H9 (cell line): Measurements from ENCODE around the gene MGME1. TPM values are rescaled to one million over a fixed set of nuclear protein-coding genes. Genes with fewer than 3 reads are reported as not detected.

ENCODE experiments used
- DNase-seq: peaks from one replicate; pipeline ENCODE4 v3.0.0-alpha.2; 2017
- H2AFZ ChIP-seq: one replicate; pipeline ENCODE4 v1.6.1; 2013; ENCODE audit warnings: mild to moderate bottlenecking, low read length, control low read depth, moderate library complexity
- H2AK5ac ChIP-seq: 2 replicates; pipeline ENCODE4 v1.6.1; 2013; ENCODE audit warnings: low read length, control low read depth, mixed read lengths; ENCODE audit not compliant: insufficient read length
- H2BK120ac ChIP-seq: one replicate; pipeline ENCODE4 v1.6.1; 2013; ENCODE audit warnings: low read depth, mild to moderate bottlenecking, low read length, control low read depth, inconsistent platforms; ENCODE audit not compliant: poor library complexity, severe bottlenecking
- H2BK12ac ChIP-seq: 2 replicates; pipeline ENCODE4 v1.6.1; 2013; ENCODE audit warnings: low read length, control low read depth, mixed read lengths, low read depth; ENCODE audit not compliant: insufficient read length
- H2BK15ac ChIP-seq: 2 replicates; pipeline ENCODE4 v1.6.1; 2013; ENCODE audit warnings: low read depth, low read length, control low read depth
- H2BK20ac ChIP-seq: one replicate; pipeline ENCODE4 v1.6.1; 2013; ENCODE audit warnings: low read depth, mild to moderate bottlenecking, low read length, control low read depth, inconsistent platforms; ENCODE audit not compliant: poor library complexity, severe bottlenecking
- H2BK5ac ChIP-seq: 2 replicates; pipeline ENCODE4 v1.6.1; 2013; ENCODE audit warnings: low read length, control low read depth, mixed read lengths; ENCODE audit not compliant: insufficient read length
- H3K14ac ChIP-seq: 2 replicates; pipeline ENCODE4 v1.6.1; 2013; ENCODE audit warnings: low read length, control low read depth; ENCODE audit not compliant: insufficient read depth
- H3K18ac ChIP-seq: 2 replicates; pipeline ENCODE4 v1.6.1; 2013; ENCODE audit warnings: low read depth, mild to moderate bottlenecking, mixed read lengths, low read length, control low read depth; ENCODE audit not compliant: insufficient read length
- H3K23ac ChIP-seq: 2 replicates; pipeline ENCODE4 v1.6.1; 2013; ENCODE audit warnings: low read length, control low read depth, mixed read lengths, low read depth; ENCODE audit not compliant: insufficient read length
- H3K23me2 ChIP-seq: 2 replicates; pipeline ENCODE4 v1.6.1; 2013; ENCODE audit warnings: low read depth, mild to moderate bottlenecking, mixed read lengths, low read length, control low read depth; ENCODE audit not compliant: insufficient read length, poor library complexity, severe bottlenecking
- H3K27ac ChIP-seq: 2 replicates; pipeline ENCODE4 v1.5.1; 2013; ENCODE audit warnings: low read length, control low read depth, mixed read lengths, low read depth; ENCODE audit not compliant: insufficient read length
- H3K27me3 ChIP-seq: 2 replicates; pipeline ENCODE4 v1.6.1; 2013; ENCODE audit warnings: low read length, control low read depth, inconsistent platforms; ENCODE audit not compliant: insufficient read depth
- H3K4ac ChIP-seq: 2 replicates; pipeline ENCODE4 v1.6.1; 2013; ENCODE audit warnings: low read depth, mild to moderate bottlenecking, control low read depth, inconsistent platforms, low read length, moderate library complexity
- H3K4me1 ChIP-seq: 2 replicates; pipeline ENCODE4 v1.6.1; 2013; ENCODE audit warnings: low read length, control low read depth, inconsistent platforms; ENCODE audit not compliant: insufficient read depth
- H3K4me2 ChIP-seq: 2 replicates; pipeline ENCODE4 v1.6.1; 2013; ENCODE audit warnings: low read length, control low read depth, mixed read lengths; ENCODE audit not compliant: insufficient read length, insufficient read depth
- H3K56ac ChIP-seq: 2 replicates; pipeline ENCODE4 v1.6.1; 2013; ENCODE audit warnings: low read depth, mild to moderate bottlenecking, mixed read lengths, low read length, control low read depth; ENCODE audit not compliant: insufficient read length
- H3K79me1 ChIP-seq: 2 replicates; pipeline ENCODE4 v1.6.1; 2013; ENCODE audit warnings: low read depth, mild to moderate bottlenecking, moderate library complexity, low read length, control low read depth, inconsistent platforms; ENCODE audit not compliant: insufficient read depth, poor library complexity, severe bottlenecking
- H3K79me2 ChIP-seq: 2 replicates; pipeline ENCODE4 v1.6.1; 2013; ENCODE audit warnings: low read length, control low read depth, inconsistent platforms; ENCODE audit not compliant: insufficient read depth
- H3K9ac ChIP-seq: 2 replicates; pipeline ENCODE4 v1.6.1; 2013; ENCODE audit warnings: low read length, control low read depth, mixed read lengths; ENCODE audit not compliant: insufficient read length; ENCODE audit errors: extremely low read depth
- H3K9me3 ChIP-seq: one replicate; pipeline ENCODE4 v1.6.1; 2013; ENCODE audit warnings: low read depth, low read length, inconsistent platforms; ENCODE audit not compliant: control insufficient read depth
- H3T11ph ChIP-seq: one replicate; pipeline ENCODE4 v1.6.1; 2013; ENCODE audit warnings: mild to moderate bottlenecking, low read length, control low read depth, inconsistent platforms
- H4K20me1 ChIP-seq: one replicate; pipeline ENCODE4 v1.6.1; 2013; ENCODE audit not compliant: control insufficient read depth, insufficient read length, insufficient read depth
- H4K5ac ChIP-seq: 2 replicates; pipeline ENCODE4 v1.6.1; 2013; ENCODE audit warnings: low read depth, mild to moderate bottlenecking, mixed read lengths, low read length, control low read depth; ENCODE audit not compliant: insufficient read length
- H4K8ac ChIP-seq: replicated peaks from 2 replicates; pipeline ENCODE4 v1.6.1; 2013; ENCODE audit warnings: low read length, control low read depth, mixed read lengths, low read depth; ENCODE audit not compliant: insufficient read length
- H4K91ac ChIP-seq: 2 replicates; pipeline ENCODE4 v1.6.1; 2013; ENCODE audit warnings: low read depth, mild to moderate bottlenecking, moderate library complexity, mixed read lengths, low read length, control low read depth; ENCODE audit not compliant: insufficient read length
- H3K27ac Mint-ChIP-seq, 3 experiments: 2 replicates in 2 of 3; 3 replicates in 1 of 3; pipeline ENCODE4 v1.8.0; 2020 to 2021; ENCODE audit warnings: mixed read lengths in 3 of 3, mild to moderate bottlenecking in 1 of 3, moderate library complexity in 1 of 3
- H3K27me3 Mint-ChIP-seq: 2 replicates; pipeline ENCODE4 v1.8.0; 2021; ENCODE audit warnings: low read depth, mild to moderate bottlenecking, moderate library complexity, mixed read lengths
- H3K36me3 Mint-ChIP-seq, 3 experiments: 2 replicates in 2 of 3; 3 replicates in 1 of 3; pipeline ENCODE4 v1.8.0; 2020 to 2021; ENCODE audit warnings: low read depth in 3 of 3, mixed read lengths in 3 of 3; ENCODE audit not compliant: insufficient read depth in 1 of 3
- H3K4me1 Mint-ChIP-seq, 2 experiments: 2 replicates each; pipeline ENCODE4 v1.8.0; 2020; ENCODE audit warnings: mixed read lengths in 2 of 2
- H3K4me3 Mint-ChIP-seq, 2 experiments: 2 replicates in 1 of 2; 3 replicates in 1 of 2; pipeline ENCODE4 v1.8.0; 2020 to 2021; ENCODE audit warnings: mild to moderate bottlenecking in 2 of 2, mixed read lengths in 2 of 2, moderate library complexity in 1 of 2
- H3K9me3 Mint-ChIP-seq, 2 experiments: 2 replicates in 1 of 2; 3 replicates in 1 of 2; pipeline ENCODE4 v1.8.0; 2020; ENCODE audit warnings: mild to moderate bottlenecking in 2 of 2, mixed read lengths in 2 of 2, moderate library complexity in 1 of 2
- WGBS: extraction: QIAGEN DNeasy Blood & Tissue Kit; methylation state at CpG from one replicate; pipeline ENCODE4 v1.1.7; 2013; ENCODE audit warnings: missing lambda C conversion rate, low lambda C conversion rate, mixed read lengths; ENCODE audit not compliant: insufficient read length; ENCODE audit errors: extremely low coverage; 5-methylcytosine and 5-hydroxymethylcytosine counted together
- total RNA-seq: library from RNA; stranded (reverse); gene quantifications from 2 replicates; pipeline ENCODE4 v1.2.1, GENCODE V29; 2021
- TF ChIP-seq, protein P1 (sequence below): fragments of 200-600 bp; sonication (generic); conservative IDR thresholded peaks from 3 replicates; pipeline ENCODE4 v1.8.0; 2021; ENCODE audit warnings: antibody characterized with exemption, mild to moderate bottlenecking

The MGME1 gene
- total RNA-seq, 1 experiment from 2014 or later, result 48.9 TPM

DNA sequence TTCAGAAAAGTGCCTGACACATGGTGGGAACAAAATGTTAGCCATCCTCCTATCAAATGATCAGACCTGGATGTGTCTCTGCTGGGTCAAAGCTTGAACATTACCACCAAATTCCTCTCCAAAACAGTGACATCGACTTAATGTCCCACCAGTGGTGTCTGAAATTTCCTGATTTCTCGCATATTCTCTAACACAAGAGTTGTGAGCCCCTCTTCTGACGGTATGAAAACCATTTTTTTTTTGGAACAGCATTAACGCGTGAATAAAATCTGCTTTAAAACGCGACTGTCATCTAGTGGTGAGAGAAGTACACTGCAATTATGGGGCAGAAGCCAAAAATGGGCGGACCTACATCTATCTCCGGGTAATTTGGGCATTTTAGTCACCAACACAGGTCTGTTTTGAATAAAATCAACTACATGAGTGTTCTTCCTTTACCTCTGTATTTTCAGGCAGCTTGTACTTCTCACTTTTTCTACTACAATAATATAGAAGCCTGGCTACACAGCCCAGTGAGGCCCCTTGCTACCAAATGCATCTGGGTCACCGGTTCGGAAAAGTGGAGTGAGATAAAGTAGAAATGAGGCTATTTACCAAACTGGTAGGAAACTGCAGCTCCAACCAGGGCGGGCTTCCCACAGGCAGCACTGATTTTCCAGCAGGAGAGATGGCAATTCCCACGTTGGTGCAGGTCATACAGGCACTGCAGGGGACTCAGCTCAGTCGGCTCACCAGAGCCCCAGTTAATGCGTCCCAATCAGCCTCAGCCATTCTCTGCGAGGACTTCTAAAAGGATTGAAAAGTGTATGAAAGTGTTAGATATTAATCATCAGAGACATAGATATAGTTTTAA lies 27.4 kb downstream of the MGME1 start:
- H3K56ac ChIP-seq, result no peak overlapping the region
- H3K4ac ChIP-seq, result no peak overlapping the region
- H3K79me2 ChIP-seq, result no peaks in the 10 kb centered on the region
- no peak overlapping the region for H2AK5ac ChIP-seq
- H3K27me3 Mint-ChIP-seq, result no peaks in the 10 kb centered on the region
- no peaks in the 10 kb centered on the region for H3K9me3 Mint-ChIP-seq
- H4K5ac ChIP-seq, result no peak overlapping the region
- no peak overlapping the region for H3K9ac ChIP-seq
- H3K4me2 ChIP-seq, result no peak overlapping the region
- no peak overlapping the region for H2BK12ac ChIP-seq
- 0 out of 7 replicates have a peak, but pooled peaks cover 0 to 4% (median 0%) of the 10 kb centered on the region in 3 experiments for H3K36me3 Mint-ChIP-seq
- H3K27ac ChIP-seq, result no peak overlapping the region
- no peak overlapping the region for H4K91ac ChIP-seq
- H3K4me1 ChIP-seq, result no peaks in the 10 kb centered on the region
- no peak overlapping the region for H2BK5ac ChIP-seq
- no peaks in the 10 kb centered on the region for H3K79me1 ChIP-seq
- H3K27me3 ChIP-seq, result no peaks in the 10 kb centered on the region
- H3K18ac ChIP-seq, result no peak overlapping the region
- no peak overlapping the region for H3K27ac Mint-ChIP-seq
- no peaks in the 10 kb centered on the region for H3K23me2 ChIP-seq
- H2AFZ ChIP-seq, result no peak overlapping the region
- H3K4me1 Mint-ChIP-seq, result peaks cover 8 to 9% of the 10 kb centered on the region in 2 experiments
- TF ChIP-seq, protein P1, sequence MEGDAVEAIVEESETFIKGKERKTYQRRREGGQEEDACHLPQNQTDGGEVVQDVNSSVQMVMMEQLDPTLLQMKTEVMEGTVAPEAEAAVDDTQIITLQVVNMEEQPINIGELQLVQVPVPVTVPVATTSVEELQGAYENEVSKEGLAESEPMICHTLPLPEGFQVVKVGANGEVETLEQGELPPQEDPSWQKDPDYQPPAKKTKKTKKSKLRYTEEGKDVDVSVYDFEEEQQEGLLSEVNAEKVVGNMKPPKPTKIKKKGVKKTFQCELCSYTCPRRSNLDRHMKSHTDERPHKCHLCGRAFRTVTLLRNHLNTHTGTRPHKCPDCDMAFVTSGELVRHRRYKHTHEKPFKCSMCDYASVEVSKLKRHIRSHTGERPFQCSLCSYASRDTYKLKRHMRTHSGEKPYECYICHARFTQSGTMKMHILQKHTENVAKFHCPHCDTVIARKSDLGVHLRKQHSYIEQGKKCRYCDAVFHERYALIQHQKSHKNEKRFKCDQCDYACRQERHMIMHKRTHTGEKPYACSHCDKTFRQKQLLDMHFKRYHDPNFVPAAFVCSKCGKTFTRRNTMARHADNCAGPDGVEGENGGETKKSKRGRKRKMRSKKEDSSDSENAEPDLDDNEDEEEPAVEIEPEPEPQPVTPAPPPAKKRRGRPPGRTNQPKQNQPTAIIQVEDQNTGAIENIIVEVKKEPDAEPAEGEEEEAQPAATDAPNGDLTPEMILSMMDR, result peak; percentile 88
- H2BK120ac ChIP-seq, result no peak overlapping the region
- H4K8ac ChIP-seq, result no peak overlapping the region
- H3K9me3 ChIP-seq, result no peaks in the 10 kb centered on the region
- H2BK15ac ChIP-seq, result no peak overlapping the region
- no peak overlapping the region for H3T11ph ChIP-seq
- no peak overlapping the region; a peak in 1 of 5 replicates for H3K4me3 Mint-ChIP-seq
- WGBS, result no CpG with 5 or more reads among the region's 16 CpGs
- H4K20me1 ChIP-seq, result no peaks in the 10 kb centered on the region
- no peak overlapping the region for H2BK20ac ChIP-seq
- no peak overlapping the region for H3K23ac ChIP-seq
- no peak overlapping the region; the same call in 1 of the 2 replicates for H3K14ac ChIP-seq
- no peak for DNase-seq
